Mucosa of descending colon (tissue), 3 donors: ENCODE results near the gene C2CD4D. TPM values are rescaled to one million over a fixed set of nuclear protein-coding genes. Genes with fewer than 3 reads are reported as not detected.

Source experiments
- ATAC-seq: fragments of 200-7000 bp; cut with Tn5 transposase; one replicate; pipeline ENCODE4 v1.9.1; 2020; ENCODE audit warnings: mild to moderate bottlenecking, moderate library complexity
- DNase-seq, 3 donors: peaks; one replicate each; pipeline ENCODE4 v3.0.0-alpha.2; 2020
- H3K36me3 ChIP-seq: fragments of 200-600 bp; one replicate; pipeline ENCODE4 v1.8.0; 2021; ENCODE audit warnings: low read depth, mild to moderate bottlenecking
- H3K4me1 ChIP-seq: fragments of 200-600 bp; one replicate; pipeline ENCODE4 v1.8.0; 2021; ENCODE audit warnings: low read depth, mild to moderate bottlenecking
- H3K4me3 ChIP-seq: fragments of 200-600 bp; one replicate; pipeline ENCODE4 v1.8.0; 2021; ENCODE audit warnings: mild to moderate bottlenecking
- H3K9me3 ChIP-seq: fragments of 200-600 bp; one replicate; pipeline ENCODE4 v1.8.0; 2021; ENCODE audit warnings: mild to moderate bottlenecking
- intact Hi-C, 2 donors: fragments of 100-400 bp; cut with DNase I in 1 of 2; cut with micrococcal nuclease in 1 of 2; formaldehyde crosslinking; loops; one replicate each; pipeline versions ENCODE4 v1.11.0 to v1.11.1; 2022; cut with DNase I, micrococcal nuclease
- total RNA-seq, 3 donors: library from RNA; stranded (reverse); fragmentation: NEBNext Ultra II Directional in 2 of 3; extraction: Animal tissue kit (Norgen Biotek cat#: 25700) in 2 of 3; gene quantifications; one replicate each; pipeline versions ENCODE4 v1.2.1 to v1.2.4, GENCODE V29; 2021 to 2023
- TF ChIP-seq, protein P1 (sequence below): fragments of 200-600 bp; IDR thresholded peaks from one replicate; pipeline ENCODE4 v1.8.0; 2022; ENCODE audit warnings: antibody characterized with exemption, mild to moderate bottlenecking
- donor health status: DM: no; HTN: no; CAD: no; lungs with moderate emphysema.
- donor health status: DM: no; HTN: no; CAD: no.
- donor health status: DM: no; HTN: yes; CAD: no.

Gene C2CD4D
- total RNA-seq, 3 donors from 2014 or later, result 0.51 to 1.0 (median 0.61) TPM

GRCh38 chr1:151840421-151840820 lies 801 bp upstream of the C2CD4D start:
- H3K4me3 ChIP-seq, result no peak overlapping the region
- intact Hi-C loops, result no loop called here
- no peaks in the 10 kb centered on the region for H3K9me3 ChIP-seq
- no peaks in the 10 kb centered on the region for H3K36me3 ChIP-seq
- no peak for DNase-seq
- no peak for ATAC-seq
- TF ChIP-seq, protein P1, sequence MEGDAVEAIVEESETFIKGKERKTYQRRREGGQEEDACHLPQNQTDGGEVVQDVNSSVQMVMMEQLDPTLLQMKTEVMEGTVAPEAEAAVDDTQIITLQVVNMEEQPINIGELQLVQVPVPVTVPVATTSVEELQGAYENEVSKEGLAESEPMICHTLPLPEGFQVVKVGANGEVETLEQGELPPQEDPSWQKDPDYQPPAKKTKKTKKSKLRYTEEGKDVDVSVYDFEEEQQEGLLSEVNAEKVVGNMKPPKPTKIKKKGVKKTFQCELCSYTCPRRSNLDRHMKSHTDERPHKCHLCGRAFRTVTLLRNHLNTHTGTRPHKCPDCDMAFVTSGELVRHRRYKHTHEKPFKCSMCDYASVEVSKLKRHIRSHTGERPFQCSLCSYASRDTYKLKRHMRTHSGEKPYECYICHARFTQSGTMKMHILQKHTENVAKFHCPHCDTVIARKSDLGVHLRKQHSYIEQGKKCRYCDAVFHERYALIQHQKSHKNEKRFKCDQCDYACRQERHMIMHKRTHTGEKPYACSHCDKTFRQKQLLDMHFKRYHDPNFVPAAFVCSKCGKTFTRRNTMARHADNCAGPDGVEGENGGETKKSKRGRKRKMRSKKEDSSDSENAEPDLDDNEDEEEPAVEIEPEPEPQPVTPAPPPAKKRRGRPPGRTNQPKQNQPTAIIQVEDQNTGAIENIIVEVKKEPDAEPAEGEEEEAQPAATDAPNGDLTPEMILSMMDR, result no peak
- H3K4me1 ChIP-seq, result no peaks in the 10 kb centered on the region

- Histone ChIP-seq H3K9me3 (no peaks in the 10 kb centered on the region), H3K4me1 (no peaks in the 10 kb centered on the region), H3K36me3 (no peaks in the 10 kb centered on the region), H3K4me3 (no peak overlapping the region)
- TF ChIP-seq, protein P1, result no peak
- DNase-seq (no peak), ATAC-seq (no peak)
- intact Hi-C loops, result no loop called here
Measured at GRCh38 chr1:151839082-151839412, 573 bp downstream of the C2CD4D start.

DNA sequence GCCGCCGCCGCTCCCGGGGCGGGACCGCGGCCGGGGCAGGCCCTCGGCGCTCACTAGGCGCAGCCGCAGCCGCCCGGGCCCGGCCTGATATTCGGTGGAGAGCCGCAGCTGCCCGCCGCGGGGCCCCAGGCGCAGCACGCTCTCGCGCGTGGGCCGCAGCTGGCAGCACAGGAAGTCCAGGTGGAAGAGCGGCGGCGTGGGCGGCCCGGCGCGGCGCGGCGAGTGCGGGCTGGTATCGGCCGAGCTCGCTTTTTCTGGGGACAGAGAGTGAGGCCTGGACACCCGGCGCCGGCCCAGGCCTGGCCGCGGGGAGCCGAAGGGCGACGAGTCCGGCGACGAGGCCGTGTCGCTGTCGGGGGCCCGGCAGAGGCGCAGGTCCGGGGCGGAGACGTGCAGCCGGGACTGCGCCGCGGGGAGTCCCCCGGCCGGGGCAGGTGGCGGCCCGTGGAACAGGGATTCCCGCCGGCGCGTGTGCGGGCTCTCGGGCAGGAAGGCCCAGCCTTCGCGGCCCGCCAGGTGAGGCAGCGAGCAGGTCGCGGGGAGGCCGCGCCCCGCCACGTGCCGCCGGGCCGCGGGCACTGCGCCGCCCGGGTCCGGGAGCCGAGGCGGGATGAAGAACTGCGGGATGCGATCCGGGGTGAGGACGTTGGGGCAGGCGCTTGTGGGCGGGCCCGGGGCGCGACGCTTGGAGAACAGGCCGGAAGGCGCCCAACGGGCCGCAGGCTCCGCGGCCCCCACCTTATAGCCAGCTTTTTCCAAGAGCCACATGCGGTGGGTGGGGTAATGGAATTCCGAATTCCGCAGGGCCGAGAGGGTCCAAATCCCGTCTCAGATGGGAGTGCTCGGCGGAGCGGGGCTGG lies 1.2 kb downstream of the C2CD4D start:
- DNase-seq (peak in 1 of 3 donors; percentile 56), ATAC-seq (no peak)
- H3K9me3 ChIP-seq, result no peaks in the 10 kb centered on the region
- H3K4me3 ChIP-seq, result no peak overlapping the region
- TF ChIP-seq, protein P1, result no peak
- H3K36me3 ChIP-seq, result no peaks in the 10 kb centered on the region
- intact Hi-C loops, result no loop called here
- H3K4me1 ChIP-seq, result peaks cover 5% of the 10 kb centered on the region

GRCh38 chr1:151837884-151838221 lies 1.8 kb downstream of the C2CD4D start:
- Histone ChIP-seq H3K9me3 (no peaks in the 10 kb centered on the region), H3K4me3 (no peak overlapping the region), H3K36me3 (no peaks in the 10 kb centered on the region), H3K4me1 (peaks cover 11% of the 10 kb centered on the region)
- ATAC-seq (no peak), DNase-seq (peak in 1 of 3 donors; percentile 58)
- TF ChIP-seq, protein P1, result no peak
- intact Hi-C loops, result no loop called here

DNA sequence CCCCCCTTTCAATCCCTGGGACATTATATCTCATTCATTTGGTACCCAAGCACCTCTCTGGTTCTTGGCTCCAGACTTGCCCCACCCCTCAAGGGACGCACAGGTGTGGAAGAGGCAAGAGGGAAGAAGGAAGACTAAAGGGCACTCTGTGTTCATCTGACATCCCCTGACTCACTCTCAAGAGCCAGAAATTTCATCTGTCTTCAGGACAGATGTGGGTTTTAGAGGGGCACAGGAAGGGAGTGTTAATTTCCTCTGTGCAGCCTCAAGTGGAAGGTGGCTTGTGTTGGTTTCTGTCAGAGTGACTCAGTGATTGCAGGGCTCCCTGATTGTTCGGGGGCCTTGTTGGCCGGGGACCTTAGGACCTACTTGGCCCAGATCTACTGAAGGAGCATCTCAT lies 2.4 kb downstream of the C2CD4D start:
- Histone ChIP-seq H3K4me3 (no peak overlapping the region), H3K4me1 (peaks cover 17% of the 10 kb centered on the region), H3K9me3 (no peaks in the 10 kb centered on the region), H3K36me3 (no peaks in the 10 kb centered on the region)
- DNase-seq (no peak), ATAC-seq (peak; percentile 22)
- TF ChIP-seq, protein P1, result no peak
- intact Hi-C loops, result no loop called here
